Measurements from ENCODE around the gene ICA1L.
A peak's percentile ranks its signal among the peaks of the same experiment; 100 is the strongest.
"Not testable (repeated sequence)": the region's sequence is repeated elsewhere in the genome, so short reads cannot be mapped to it uniquely, and the experiment has no call there.

ICA1L gene

GRCh38 chr2:202871300-202872141 lies at the start of gene ICA1L:
Gene ICA1L (minus strand): TSS chr2:202871766. CDS start chr2:202829009, 42,757 bp downstream.
- DNase-seq (ENCODE audit: low read depth, low spot score), result peak; percentile 83

GRCh38 chr2:202918860-202919259 lies 47.3 kb upstream of the ICA1L start:
- DNase-seq (ENCODE audit: low read depth, low spot score), result no peak

GRCh38 chr2:202912342-202913201 lies 41.0 kb upstream of the ICA1L start:
- peak; percentile 56 for DNase-seq (ENCODE audit: low read depth, low spot score)

DNA sequence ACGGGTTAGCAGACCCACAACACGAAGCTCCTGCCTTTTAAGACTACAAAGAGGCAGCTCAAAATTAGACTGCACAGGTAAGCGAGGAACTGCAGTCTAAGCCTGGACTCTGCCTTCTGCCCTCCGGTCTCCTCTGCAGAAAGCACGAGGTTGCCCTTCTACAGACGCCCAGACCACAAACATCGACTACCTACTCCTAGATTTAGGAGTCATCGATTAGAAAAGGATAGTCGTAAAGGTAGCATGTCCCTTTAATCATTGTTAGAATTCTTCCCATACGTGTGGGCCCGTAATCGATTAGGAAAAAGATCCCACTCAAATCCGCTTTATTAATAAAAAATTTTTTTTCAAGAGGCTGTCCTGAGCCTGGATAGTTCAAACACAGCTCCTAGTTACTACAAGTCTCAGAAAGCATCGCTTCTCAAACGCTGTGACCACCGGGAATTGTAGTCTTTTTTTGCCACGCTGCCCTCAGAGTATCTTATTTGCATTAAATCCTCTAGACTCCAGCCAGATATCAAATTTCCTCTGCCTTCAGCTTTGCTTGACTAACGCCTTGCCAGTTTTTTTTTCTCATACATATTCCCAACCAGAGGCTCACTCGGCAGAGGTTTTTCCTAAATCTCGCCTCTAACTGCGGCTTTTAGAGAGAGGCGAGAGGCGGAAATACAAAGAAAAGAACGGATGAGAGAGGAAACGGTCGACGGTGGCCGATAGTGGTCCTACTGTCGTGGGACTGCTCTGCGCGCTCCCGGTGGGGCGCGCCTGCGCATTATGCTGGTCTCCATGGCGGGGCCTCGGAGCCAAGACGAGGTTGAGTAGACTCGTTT lies 40.2 kb upstream of the ICA1L start, which contains the start of the genes CARF and WDR12:
Gene CARF, plus strand, starts transcription at position 764 of the 830 bp plus-strand sequence. CDS start 29,628 bp downstream, outside the sequence.
Gene WDR12, minus strand, starts transcription at position 162 of the 830 bp plus-strand sequence. CDS start 197 bp downstream, outside the sequence.
- peak; percentile 95 for DNase-seq (ENCODE audit: low read depth, low spot score)

GRCh38 chr2:202911203-202911511 lies 39.6 kb upstream of the ICA1L start:
- DNase-seq (ENCODE audit: low read depth, low spot score), result no peak

DNA sequence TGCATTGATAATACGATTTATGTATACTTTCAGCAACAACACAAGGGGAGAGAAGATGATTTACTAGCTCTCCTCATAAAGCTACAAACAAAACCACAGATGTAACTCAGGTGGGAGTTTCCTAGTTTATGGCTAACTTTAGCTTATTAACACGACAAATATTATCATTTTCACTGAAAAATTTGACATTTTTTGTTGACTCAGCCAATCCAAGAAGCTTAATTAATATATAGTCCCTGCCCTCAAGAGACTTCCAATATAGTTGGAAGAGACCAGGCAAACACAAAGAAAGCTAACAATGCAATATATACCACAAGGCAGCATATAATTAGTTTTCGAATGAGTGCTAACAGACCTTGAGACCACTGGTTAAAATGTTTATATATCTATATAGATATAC lies 39.1 kb upstream of the ICA1L start:
- no peak for DNase-seq (ENCODE audit: low read depth, low spot score)

GRCh38 chr2:202910250-202910649 lies 38.7 kb upstream of the ICA1L start:
- peak; percentile 14 for DNase-seq (ENCODE audit: low read depth, low spot score)

DNA sequence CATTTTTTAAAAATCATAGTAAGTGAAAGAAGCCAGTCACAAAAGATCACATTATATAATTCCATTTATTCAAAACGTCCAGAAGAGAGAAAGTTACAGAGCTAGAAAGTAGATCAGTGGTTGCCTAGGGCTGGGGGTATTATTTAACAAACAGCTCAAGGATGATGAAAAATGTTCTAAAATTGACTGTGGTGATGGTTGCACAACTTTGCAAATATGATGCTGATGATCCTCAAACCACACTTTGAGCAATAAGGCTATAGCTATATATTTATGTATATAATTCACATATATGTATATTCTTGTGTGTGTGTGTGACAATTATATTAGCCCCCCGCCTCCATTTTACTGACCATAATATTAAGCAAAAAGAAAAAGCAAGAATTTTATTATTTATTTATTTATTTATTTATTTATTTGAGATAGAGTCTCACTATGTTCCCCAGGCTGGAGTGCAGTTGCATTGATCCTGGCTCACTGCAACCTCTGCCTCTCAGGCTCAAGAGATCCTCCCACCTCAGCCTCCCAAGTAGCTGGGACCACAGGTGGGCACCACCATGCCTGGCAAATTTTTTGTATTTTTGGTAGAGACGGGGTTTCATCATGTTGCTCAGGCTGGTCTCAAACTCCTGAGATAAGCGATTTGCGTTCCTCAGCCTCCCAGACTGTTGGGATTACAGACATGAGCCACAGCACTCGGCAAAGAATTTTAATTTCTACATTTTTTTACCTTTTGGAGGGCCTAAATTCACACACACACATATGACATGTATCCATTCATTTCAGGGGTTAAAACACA lies 38.0 kb upstream of the ICA1L start:
- DNase-seq (ENCODE audit: low read depth, low spot score), result no peak

- no peak for DNase-seq (ENCODE audit: low read depth, low spot score)
These were observed 36.6 kb upstream of the ICA1L start for GRCh38 chr2:202908186-202908585.

DNA sequence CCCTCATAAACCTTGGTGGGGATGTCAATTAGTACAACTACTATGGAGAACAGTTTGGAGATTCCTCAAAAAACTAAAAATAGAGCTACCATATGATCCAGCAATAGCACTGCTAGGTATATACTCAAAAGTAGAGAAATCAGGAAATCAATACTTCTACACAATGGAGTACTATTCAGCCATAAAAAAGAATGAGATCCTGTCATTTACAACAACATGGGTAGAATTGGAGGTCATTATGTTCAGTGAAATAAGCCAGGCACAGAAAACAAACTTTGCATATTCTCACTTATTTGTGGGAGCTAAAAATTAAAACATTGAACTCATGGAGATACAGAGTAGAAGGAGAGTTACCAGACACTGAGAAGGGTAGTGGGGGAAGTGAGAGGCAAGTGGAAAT lies 33.9 kb upstream of the ICA1L start:
- not testable (repeated sequence) for DNase-seq (ENCODE audit: low read depth, low spot score)

GRCh38 chr2:202885190-202885589 lies 13.6 kb upstream of the ICA1L start:
- DNase-seq (ENCODE audit: low read depth, low spot score), result no peak

- DNase-seq (ENCODE audit: low read depth, low spot score), result no peak
These were observed 12.6 kb upstream of the ICA1L start for GRCh38 chr2:202883987-202884675.

- no peak for DNase-seq (ENCODE audit: low read depth, low spot score)
These were observed 10.0 kb upstream of the ICA1L start for GRCh38 chr2:202881570-202881969.

- no peak for DNase-seq (ENCODE audit: low read depth, low spot score)
These were observed 6.1 kb upstream of the ICA1L start for GRCh38 chr2:202877699-202878098.

- peak; percentile 75 for DNase-seq (ENCODE audit: low read depth, low spot score)
These were observed 901 bp downstream of the ICA1L start for GRCh38 chr2:202870431-202871299.

DNA sequence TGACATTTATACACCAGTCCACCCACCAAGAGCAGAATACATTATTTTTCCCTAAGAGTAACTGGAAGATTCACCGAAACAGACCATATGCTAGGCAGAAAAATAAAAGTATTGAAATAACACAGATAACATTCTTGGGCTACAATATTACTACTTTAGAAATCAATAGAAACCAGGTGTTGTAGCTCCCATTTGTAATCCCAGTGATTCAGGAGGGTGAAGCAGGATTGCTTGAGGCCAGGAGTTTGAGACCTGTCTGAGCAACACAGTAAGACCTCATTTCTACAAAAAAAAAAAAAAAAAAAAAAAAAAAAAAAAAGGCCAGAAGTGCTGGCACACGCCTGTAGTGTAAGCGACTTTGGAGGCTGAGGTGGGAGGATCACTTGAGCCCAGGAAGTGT lies 9.6 kb downstream of the ICA1L start:
- DNase-seq (ENCODE audit: low read depth, low spot score), result no peak

DNA sequence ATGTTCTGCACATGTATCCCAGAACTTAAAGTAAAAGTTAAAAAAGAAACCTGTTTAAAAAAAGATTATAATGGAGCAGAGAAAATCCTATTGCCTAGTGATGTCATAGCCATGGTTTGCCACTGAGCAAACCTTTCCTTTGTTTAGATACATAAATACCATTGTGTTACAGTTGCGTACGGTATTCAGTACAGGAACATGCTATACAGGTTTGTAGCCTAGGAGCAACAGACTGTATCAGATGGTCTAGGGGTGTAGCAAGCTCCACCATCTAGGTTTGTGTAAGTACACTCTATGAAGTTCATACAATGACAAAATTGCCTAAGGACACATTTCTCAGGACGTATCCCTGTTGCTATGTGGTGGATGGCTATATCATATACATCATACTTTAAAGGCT lies 13.0 kb downstream of the ICA1L start:
- DNase-seq (ENCODE audit: low read depth, low spot score), result no peak

- peak; percentile 8 for DNase-seq (ENCODE audit: low read depth, low spot score)
These were observed 22.2 kb downstream of the ICA1L start for GRCh38 chr2:202849343-202849742.

GRCh38 chr2:202848813-202849212 lies 22.8 kb downstream of the ICA1L start:
- DNase-seq (ENCODE audit: low read depth, low spot score), result peak; percentile 3
